Right lobe of liver (tissue), 4 donors: ENCODE measurements around the gene DDX51.

ENCODE experiments used
- POLR2A ChIP-seq: fragments of 450-650 bp; IDR thresholded peaks from one replicate; pipeline ENCODE4 v1.6.1; 2017; ENCODE audit warnings: antibody characterized with exemption, mild to moderate bottlenecking
- TF ChIP-seq, protein P1 (sequence below), 4 donors: fragments of 200-600 bp in 3 of 4; fragments of 450-650 bp in 1 of 4; IDR thresholded peaks; one replicate each; pipeline versions ENCODE4 v1.5.1 to v1.8.0; 2016 to 2022; ENCODE audit warnings: antibody characterized with exemption in 4 of 4, mild to moderate bottlenecking in 2 of 4
- donor health status: DM: no; HTN: no; CAD: no.
- donor health status: DM: no; HTN: no; CAD: no.
- donor health status: DM: no; HTN: yes; CAD: no.

- TF ChIP-seq, protein P1, sequence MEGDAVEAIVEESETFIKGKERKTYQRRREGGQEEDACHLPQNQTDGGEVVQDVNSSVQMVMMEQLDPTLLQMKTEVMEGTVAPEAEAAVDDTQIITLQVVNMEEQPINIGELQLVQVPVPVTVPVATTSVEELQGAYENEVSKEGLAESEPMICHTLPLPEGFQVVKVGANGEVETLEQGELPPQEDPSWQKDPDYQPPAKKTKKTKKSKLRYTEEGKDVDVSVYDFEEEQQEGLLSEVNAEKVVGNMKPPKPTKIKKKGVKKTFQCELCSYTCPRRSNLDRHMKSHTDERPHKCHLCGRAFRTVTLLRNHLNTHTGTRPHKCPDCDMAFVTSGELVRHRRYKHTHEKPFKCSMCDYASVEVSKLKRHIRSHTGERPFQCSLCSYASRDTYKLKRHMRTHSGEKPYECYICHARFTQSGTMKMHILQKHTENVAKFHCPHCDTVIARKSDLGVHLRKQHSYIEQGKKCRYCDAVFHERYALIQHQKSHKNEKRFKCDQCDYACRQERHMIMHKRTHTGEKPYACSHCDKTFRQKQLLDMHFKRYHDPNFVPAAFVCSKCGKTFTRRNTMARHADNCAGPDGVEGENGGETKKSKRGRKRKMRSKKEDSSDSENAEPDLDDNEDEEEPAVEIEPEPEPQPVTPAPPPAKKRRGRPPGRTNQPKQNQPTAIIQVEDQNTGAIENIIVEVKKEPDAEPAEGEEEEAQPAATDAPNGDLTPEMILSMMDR (IDR thresholded peaks at IDR 0.05), result no peak
- TF ChIP-seq POLR2A, result no peak
Measured at GRCh38 chr12:132190834-132191500, 46.8 kb upstream of the DDX51 start.
